Measurements from ENCODE around the gene FBXL17. TPM values are rescaled to one million over a fixed set of nuclear protein-coding genes. Genes with fewer than 3 reads are reported as not detected.

Gene FBXL17
- polyA plus RNA-seq, 2 of the 4 experiments (the other 2 are of a cell fraction), result 8.7 to 9.1 TPM

DNA sequence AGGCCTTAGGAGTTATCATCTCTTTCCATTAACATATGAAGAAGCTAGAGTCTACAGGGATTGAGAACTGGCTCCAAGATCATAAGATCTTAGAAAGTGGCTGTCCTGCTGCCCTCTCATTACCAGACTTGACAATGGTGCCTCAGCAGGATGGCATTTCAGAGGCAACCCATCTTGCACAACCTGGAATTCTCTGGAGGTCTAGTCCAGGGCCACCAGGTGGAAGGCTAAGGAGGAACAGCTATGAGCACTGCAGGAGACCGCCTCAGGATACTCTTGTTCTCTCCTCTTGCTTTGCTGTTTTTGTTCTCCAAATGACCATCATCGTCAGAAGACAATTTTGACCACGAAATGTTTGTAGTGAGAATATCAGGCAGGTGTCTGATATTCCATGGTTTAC is 322.6 kb downstream of the FBXL17 start:
- Histone ChIP-seq H3K9me3 (no peaks in the 10 kb centered on the region), H3K4me3 (no peak overlapping the region), H3K4me1 (no peaks in the 10 kb centered on the region), H3K27ac (no peak overlapping the region), H3K4me2 (no peak overlapping the region)
- DNase-seq (ENCODE audit: low read depth in 1 of 2, low spot score in 1 of 2) (no peak), FAIRE-seq (no peak), ATAC-seq (peak in 1 of 2 experiments; percentile 40; a peak in 1 of 6 replicates)
- CTCF ChIA-PET, result no interaction called here
- TF ChIP-seq ESRRA (IDR thresholded peaks at IDR 0.05; ENCODE audit: borderline replicate concordance, low read length) (no peak), MAFK (IDR thresholded peaks at IDR 0.05; ENCODE audit: partially characterized antibody) (no peak), HOXB5 (CRISPR knock-in tag; IDR thresholded peaks at IDR 0.05) (no peak), MAX (IDR thresholded peaks at IDR 0.05) (no peak), PHF8 (IDR thresholded peaks at IDR 0.05; ENCODE audit: borderline replicate concordance, low read depth) (no peak), CHD4 (IDR thresholded peaks at IDR 0.05; ENCODE audit: borderline replicate concordance) (no peak)
- WGBS (ENCODE audit: missing lambda C conversion rate), result 94% methylated on average over 3 of the region's 3 CpGs
- POLR2A ChIA-PET, result no interaction called here

- FAIRE-seq, result no peak
- Histone ChIP-seq H3K4me2 (no peak overlapping the region), H3K9me3 (0 out of 3 replicates have a peak, but pooled peaks cover 4% of the 10 kb centered on the region), H3K27ac (no peak overlapping the region), H3K4me3 (no peak overlapping the region), H3K4me1 (no peaks in the 10 kb centered on the region)
- DNase-seq (ENCODE audit: low read depth in 1 of 2, low spot score in 1 of 2), result no peak
- ATAC-seq, result no peak
- TF ChIP-seq FOSL2 (IDR thresholded peaks at IDR 0.05) (no peak), FOSL2 (CRISPR knock-in tag; IDR thresholded peaks at IDR 0.05) (no peak), HDAC2 (IDR thresholded peaks at IDR 0.05) (no peak), ESRRA (IDR thresholded peaks at IDR 0.05; ENCODE audit: borderline replicate concordance, low read length) (no peak), ZSCAN20 (CRISPR knock-in tag; IDR thresholded peaks at IDR 0.05) (no peak), MAFK (IDR thresholded peaks at IDR 0.05; ENCODE audit: partially characterized antibody) (no peak), KDM5A (IDR thresholded peaks at IDR 0.05) (no peak), KDM1A (IDR thresholded peaks at IDR 0.05; ENCODE audit: low read depth) (no peak), FOXS1 (CRISPR knock-in tag; IDR thresholded peaks at IDR 0.05) (no peak), BHLHE40 (IDR thresholded peaks at IDR 0.05; ENCODE audit: low read depth, low read length) (no peak), HOXA7 (CRISPR knock-in tag; IDR thresholded peaks at IDR 0.05) (no peak)
- TF ChIP-seq, protein P1, sequence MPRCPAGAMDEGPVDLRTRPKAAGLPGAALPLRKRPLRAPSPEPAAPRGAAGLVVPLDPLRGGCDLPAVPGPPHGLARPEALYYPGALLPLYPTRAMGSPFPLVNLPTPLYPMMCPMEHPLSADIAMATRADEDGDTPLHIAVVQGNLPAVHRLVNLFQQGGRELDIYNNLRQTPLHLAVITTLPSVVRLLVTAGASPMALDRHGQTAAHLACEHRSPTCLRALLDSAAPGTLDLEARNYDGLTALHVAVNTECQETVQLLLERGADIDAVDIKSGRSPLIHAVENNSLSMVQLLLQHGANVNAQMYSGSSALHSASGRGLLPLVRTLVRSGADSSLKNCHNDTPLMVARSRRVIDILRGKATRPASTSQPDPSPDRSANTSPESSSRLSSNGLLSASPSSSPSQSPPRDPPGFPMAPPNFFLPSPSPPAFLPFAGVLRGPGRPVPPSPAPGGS (IDR thresholded peaks at IDR 0.05), result no peak
- TF ChIP-seq, protein P2, sequence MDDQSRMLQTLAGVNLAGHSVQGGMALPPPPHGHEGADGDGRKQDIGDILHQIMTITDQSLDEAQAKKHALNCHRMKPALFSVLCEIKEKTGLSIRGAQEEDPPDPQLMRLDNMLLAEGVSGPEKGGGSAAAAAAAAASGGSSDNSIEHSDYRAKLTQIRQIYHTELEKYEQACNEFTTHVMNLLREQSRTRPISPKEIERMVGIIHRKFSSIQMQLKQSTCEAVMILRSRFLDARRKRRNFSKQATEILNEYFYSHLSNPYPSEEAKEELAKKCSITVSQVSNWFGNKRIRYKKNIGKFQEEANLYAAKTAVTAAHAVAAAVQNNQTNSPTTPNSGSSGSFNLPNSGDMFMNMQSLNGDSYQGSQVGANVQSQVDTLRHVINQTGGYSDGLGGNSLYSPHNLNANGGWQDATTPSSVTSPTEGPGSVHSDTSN (IDR thresholded peaks at IDR 0.05), result no peak
- ChIA-PET POLR2A (no interaction called here), CTCF (interaction anchor here (0.7 kb wide), 1 partner anchor 206 kb away, joined by 3 read pairs; no protein-coding TSS in a partner anchor)
Observed at GRCh38 chr5:108054349-108054748, 327.5 kb downstream of the FBXL17 start.

- Histone ChIP-seq H3K4me3 (no peak overlapping the region), H3K4me1 (no peaks in the 10 kb centered on the region), H3K27ac (no peak overlapping the region), H3K4me2 (no peak overlapping the region), H3K9me3 (peaks cover 10% of the 10 kb centered on the region; the same call in 1 of the 3 replicates)
- CTCF ChIA-PET, result no interaction called here
- WGBS (ENCODE audit: missing lambda C conversion rate), result 74% methylated on average over 8 of the region's 13 CpGs
- POLR2A ChIA-PET, result no interaction called here
- no peak for FAIRE-seq
- TF ChIP-seq ATOH8 (CRISPR knock-in tag; IDR thresholded peaks at IDR 0.05; ENCODE audit: low read depth), result no peak
- no peak for TF ChIP-seq EHMT2 (IDR thresholded peaks at IDR 0.05; ENCODE audit: low read depth)
- no peak for TF ChIP-seq FOXS1 (CRISPR knock-in tag; IDR thresholded peaks at IDR 0.05)
- no peak for TF ChIP-seq HOXB13 (CRISPR knock-in tag; IDR thresholded peaks at IDR 0.05; ENCODE audit: low read depth)
- DNase-seq (ENCODE audit: low read depth in 1 of 2, low spot score in 1 of 2), result no peak
- no peak for ATAC-seq
Observed at GRCh38 chr5:108046955-108047670, 334.8 kb downstream of the FBXL17 start.

All from A549 (cell line).